Liver (tissue), 9 donors: ENCODE measurements around the gene RBM15. TPM values are rescaled to one million over a fixed set of nuclear protein-coding genes. Genes with fewer than 3 reads are reported as not detected.
A peak's percentile ranks its signal among the peaks of the same experiment; 100 is the strongest.

ENCODE experiments used
- DNase-seq: peaks from one replicate; pipeline ENCODE4 v3.0.0-alpha.2; 2017; ENCODE audit warnings: low spot score
- H3K27ac ChIP-seq, 2 donors: one replicate each; pipeline ENCODE4 v1.7.0; 2013; ENCODE audit warnings: inconsistent platforms in 2 of 2, low read length in 2 of 2, control low read depth in 1 of 2, low read depth in 1 of 2, mild to moderate bottlenecking in 1 of 2
- H3K27me3 ChIP-seq, 4 donors: one replicate each; pipeline versions ENCODE4 v1.6.1 to v1.7.0; 2013; ENCODE audit warnings: low read length in 3 of 4, inconsistent platforms in 1 of 4, mild to moderate bottlenecking in 1 of 4, moderate library complexity in 1 of 4; ENCODE audit not compliant: control insufficient read depth in 4 of 4, insufficient read depth in 4 of 4
- H3K36me3 ChIP-seq, 4 donors: one replicate each; pipeline versions ENCODE4 v1.6.1 to v1.7.0; 2013; ENCODE audit warnings: low read length in 3 of 4, mild to moderate bottlenecking in 3 of 4, low read depth in 1 of 4, moderate library complexity in 1 of 4; ENCODE audit not compliant: control insufficient read depth in 4 of 4, insufficient read depth in 3 of 4
- H3K4me1 ChIP-seq, 4 donors: one replicate each; pipeline versions ENCODE4 v1.6.1 to v1.7.0; 2013; ENCODE audit warnings: low read length in 3 of 4, mild to moderate bottlenecking in 3 of 4, moderate library complexity in 1 of 4; ENCODE audit not compliant: control insufficient read depth in 4 of 4, insufficient read depth in 4 of 4
- H3K4me3 ChIP-seq, 3 donors: one replicate each; pipeline versions ENCODE4 v1.6.1 to v1.7.0; 2013; ENCODE audit warnings: low read length in 3 of 3, control low read depth in 1 of 3, low read depth in 1 of 3, mild to moderate bottlenecking in 1 of 3
- H3K9ac ChIP-seq, 2 donors: one replicate each; pipeline ENCODE4 v1.7.0; 2013; ENCODE audit warnings: low read length in 2 of 2, mild to moderate bottlenecking in 2 of 2, moderate library complexity in 2 of 2, control low read depth in 1 of 2, low read depth in 1 of 2
- H3K9me3 ChIP-seq, 4 donors: one replicate each; pipeline versions ENCODE4 v1.6.1 to v1.7.0; 2013; ENCODE audit warnings: low read length in 3 of 4; ENCODE audit not compliant: control insufficient read depth in 4 of 4
- EGR1 ChIP-seq, 2 donors: IDR thresholded peaks; 2 replicates each; pipeline ENCODE4 v1.6.1; 2016 to 2018; ENCODE audit warnings: antibody characterized with exemption in 2 of 2, low read depth in 2 of 2
- FOXA1 ChIP-seq: IDR thresholded peaks from 2 replicates; pipeline ENCODE4 v1.6.1; 2016; ENCODE audit warnings: antibody characterized with exemption
- FOXA2 ChIP-seq: IDR thresholded peaks from 2 replicates; pipeline ENCODE4 v1.6.1; 2016; ENCODE audit warnings: antibody characterized with exemption
- GABPA ChIP-seq, 2 donors: IDR thresholded peaks in 1 of 2; conservative IDR thresholded peaks in 1 of 2; 2 replicates each; pipeline ENCODE4 v1.6.1; 2016; ENCODE audit warnings: antibody characterized with exemption in 2 of 2, mild to moderate bottlenecking in 1 of 2, moderate library complexity in 1 of 2
- HNF4A ChIP-seq, 2 donors: conservative IDR thresholded peaks; 2 replicates each; pipeline ENCODE4 v1.6.1; 2016; ENCODE audit warnings: antibody characterized with exemption in 2 of 2, mild to moderate bottlenecking in 2 of 2
- HNF4G ChIP-seq: IDR thresholded peaks from 2 replicates; pipeline ENCODE4 v1.6.1; 2016; ENCODE audit warnings: antibody characterized with exemption
- JUND ChIP-seq, 2 donors: IDR thresholded peaks; 2 replicates each; pipeline ENCODE4 v1.6.1; 2016; ENCODE audit warnings: antibody characterized with exemption in 2 of 2
- NR2F2 ChIP-seq: IDR thresholded peaks from 2 replicates; pipeline ENCODE4 v1.6.1; 2016; ENCODE audit warnings: antibody characterized with exemption
- RAD21 ChIP-seq, 2 donors: IDR thresholded peaks; 2 replicates each; pipeline ENCODE4 v1.6.1; 2016; ENCODE audit warnings: antibody characterized with exemption in 2 of 2, mild to moderate bottlenecking in 2 of 2
- RXRA ChIP-seq, 2 donors: IDR thresholded peaks; 2 replicates each; pipeline ENCODE4 v1.6.1; 2017 to 2018; ENCODE audit warnings: antibody characterized with exemption in 2 of 2, mild to moderate bottlenecking in 1 of 2
- SP1 ChIP-seq: IDR thresholded peaks from 2 replicates; pipeline ENCODE4 v1.6.1; 2018; ENCODE audit warnings: antibody characterized with exemption, mild to moderate bottlenecking
- YY1 ChIP-seq: IDR thresholded peaks from 2 replicates; pipeline ENCODE4 v1.6.1; 2016; ENCODE audit warnings: antibody characterized with exemption, mild to moderate bottlenecking
- WGBS: extraction: QIAGEN DNeasy Blood & Tissue Kit; methylation state at CpG from one replicate; pipeline ENCODE4 v1.1.7; 2013; 5-methylcytosine and 5-hydroxymethylcytosine counted together
- polyA plus RNA-seq, 2 donors: library from polyadenylated mRNA; stranded (reverse) in 1 of 2; unstranded in 1 of 2; fragments of 200-250 nt in 1 of 2; fragments of >200 nt in 1 of 2; fragmentation: Nextera tagmentation in 1 of 2; extraction: Ambion mirVana in 1 of 2; gene quantifications; one replicate each; pipeline versions ENCODE4 v1.2.1 to v1.2.3, GENCODE V29; 2013 to 2015
- total RNA-seq, 2 donors: library from RNA; depleted of rRNA; stranded (reverse); fragments of >200 nt; gene quantifications; one replicate each; pipeline ENCODE4 v1.2.3, GENCODE V29; 2014
- TF ChIP-seq, protein P1 (sequence below): IDR thresholded peaks from 2 replicates; pipeline ENCODE4 v1.6.1; 2016; ENCODE audit warnings: antibody characterized with exemption, mild to moderate bottlenecking
- TF ChIP-seq, protein P2 (sequence below): IDR thresholded peaks from 2 replicates; pipeline ENCODE4 v1.6.1; 2016; ENCODE audit warnings: antibody characterized with exemption
- TF ChIP-seq, protein P3 (sequence below): IDR thresholded peaks from 2 replicates; pipeline ENCODE4 v1.6.1; 2016; ENCODE audit warnings: antibody characterized with exemption
- TF ChIP-seq, protein P4 (sequence below): fragments of 150-350 bp; IDR thresholded peaks from 2 replicates; pipeline ENCODE4 v1.5.1; 2017; ENCODE audit warnings: improper control_type of control experiment, low read depth, low read length; ENCODE audit not compliant: missing input control
- TF ChIP-seq, protein P5 (sequence below): IDR thresholded peaks from 2 replicates; pipeline ENCODE4 v1.6.1; 2016; ENCODE audit warnings: antibody characterized with exemption
- donor health status: healthy.
- donor health status: healthy.
- donor health status: healthy.
- donor health status: healthy.
- donor health status: healthy.

The RBM15 gene
- total and polyA plus RNA-seq, 4 donors: 2.4 to 34.0 (median 15.0) TPM

DNA sequence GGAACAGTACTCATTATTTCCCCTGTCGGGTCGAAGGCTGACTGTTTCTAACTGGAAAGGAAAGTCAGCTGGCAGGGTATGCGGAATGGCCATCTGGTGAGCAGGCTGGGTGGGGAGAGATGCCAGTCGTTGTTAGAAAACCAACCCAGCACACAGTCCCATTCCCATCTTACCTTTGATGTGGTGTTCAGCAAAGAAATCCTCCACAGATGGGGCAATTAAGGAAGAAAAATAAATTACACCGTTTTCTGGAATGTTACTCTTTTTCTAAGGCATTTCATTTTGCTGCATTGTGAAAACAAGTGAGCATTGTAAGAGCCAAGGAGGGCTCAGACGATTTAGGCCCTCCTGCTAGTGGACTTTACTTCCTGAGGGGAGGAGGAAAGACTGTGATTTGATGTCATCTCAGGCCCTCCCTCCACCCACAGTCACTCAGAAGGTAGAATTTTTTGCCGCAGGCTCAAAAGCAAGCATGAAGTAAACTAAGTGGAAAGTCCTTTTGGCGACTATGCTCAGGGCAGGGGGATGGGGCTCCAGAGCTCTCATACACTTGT lies 51.6 kb downstream of the RBM15 start, which contains the start of gene SLC16A4:
Gene SLC16A4 (minus strand): TSS at position 335 of the 554 bp plus-strand sequence. CDS start 1,703 bp downstream, outside the sequence.
- no peaks in the 10 kb centered on the region for H3K9me3 ChIP-seq
- no peaks in the 10 kb centered on the region for H3K27me3 ChIP-seq
- H3K9ac ChIP-seq: peak within 1 kb of the TSS in 1 of 2 donors; percentile 42
- TF ChIP-seq GABPA (IDR thresholded peaks at IDR 0.05 in 1 of 2, conservative IDR thresholded peaks at IDR 0.05 in 1 of 2): no peak
- TF ChIP-seq, protein P1, sequence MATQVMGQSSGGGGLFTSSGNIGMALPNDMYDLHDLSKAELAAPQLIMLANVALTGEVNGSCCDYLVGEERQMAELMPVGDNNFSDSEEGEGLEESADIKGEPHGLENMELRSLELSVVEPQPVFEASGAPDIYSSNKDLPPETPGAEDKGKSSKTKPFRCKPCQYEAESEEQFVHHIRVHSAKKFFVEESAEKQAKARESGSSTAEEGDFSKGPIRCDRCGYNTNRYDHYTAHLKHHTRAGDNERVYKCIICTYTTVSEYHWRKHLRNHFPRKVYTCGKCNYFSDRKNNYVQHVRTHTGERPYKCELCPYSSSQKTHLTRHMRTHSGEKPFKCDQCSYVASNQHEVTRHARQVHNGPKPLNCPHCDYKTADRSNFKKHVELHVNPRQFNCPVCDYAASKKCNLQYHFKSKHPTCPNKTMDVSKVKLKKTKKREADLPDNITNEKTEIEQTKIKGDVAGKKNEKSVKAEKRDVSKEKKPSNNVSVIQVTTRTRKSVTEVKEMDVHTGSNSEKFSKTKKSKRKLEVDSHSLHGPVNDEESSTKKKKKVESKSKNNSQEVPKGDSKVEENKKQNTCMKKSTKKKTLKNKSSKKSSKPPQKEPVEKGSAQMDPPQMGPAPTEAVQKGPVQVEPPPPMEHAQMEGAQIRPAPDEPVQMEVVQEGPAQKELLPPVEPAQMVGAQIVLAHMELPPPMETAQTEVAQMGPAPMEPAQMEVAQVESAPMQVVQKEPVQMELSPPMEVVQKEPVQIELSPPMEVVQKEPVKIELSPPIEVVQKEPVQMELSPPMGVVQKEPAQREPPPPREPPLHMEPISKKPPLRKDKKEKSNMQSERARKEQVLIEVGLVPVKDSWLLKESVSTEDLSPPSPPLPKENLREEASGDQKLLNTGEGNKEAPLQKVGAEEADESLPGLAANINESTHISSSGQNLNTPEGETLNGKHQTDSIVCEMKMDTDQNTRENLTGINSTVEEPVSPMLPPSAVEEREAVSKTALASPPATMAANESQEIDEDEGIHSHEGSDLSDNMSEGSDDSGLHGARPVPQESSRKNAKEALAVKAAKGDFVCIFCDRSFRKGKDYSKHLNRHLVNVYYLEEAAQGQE: no peak
- peak; percentile 28 to 36 for TF ChIP-seq HNF4A (conservative IDR thresholded peaks at IDR 0.05)
- H3K27ac ChIP-seq: peak within 1 kb of the TSS in 1 of 2 donors; percentile 58
- no peak for DNase-seq
- H3K36me3 ChIP-seq: peaks cover 0 to 5% (median 0%) of the 10 kb centered on the region in 4 donors
- peak within 1 kb of the TSS in 1 of 3 donors; percentile 31 for H3K4me3 ChIP-seq
- H3K4me1 ChIP-seq: peaks cover 0 to 4% (median under 1%) of the 10 kb centered on the region in 4 donors
- 30% methylated on average over 8 of the region's 8 CpGs for WGBS

DNA sequence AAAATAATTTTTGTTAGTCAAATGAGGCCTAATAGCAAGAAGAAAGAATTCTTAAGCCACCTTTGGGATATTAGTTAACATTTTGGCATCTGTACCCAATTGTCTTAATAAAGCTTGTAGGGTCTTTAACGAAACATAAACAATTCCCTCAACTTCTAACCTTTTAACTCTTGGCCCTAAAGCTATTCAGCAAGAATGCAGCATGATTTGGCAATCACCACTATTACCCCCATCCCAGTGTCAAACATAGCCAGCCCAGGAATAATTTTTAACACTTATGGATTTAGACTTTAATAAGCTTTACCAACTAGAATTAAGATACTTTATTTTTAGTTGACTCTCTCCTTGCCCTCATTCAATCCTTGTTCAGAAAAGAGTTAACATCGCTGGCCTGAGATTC lies 54.1 kb downstream of the RBM15 start:
- H3K27ac ChIP-seq: no peak overlapping the region
- H3K9me3 ChIP-seq: no peaks in the 10 kb centered on the region
- no peak overlapping the region for H3K4me3 ChIP-seq

More for the DNA sequence above, 54.1 kb downstream of the RBM15 start:
- TF ChIP-seq, protein P2, sequence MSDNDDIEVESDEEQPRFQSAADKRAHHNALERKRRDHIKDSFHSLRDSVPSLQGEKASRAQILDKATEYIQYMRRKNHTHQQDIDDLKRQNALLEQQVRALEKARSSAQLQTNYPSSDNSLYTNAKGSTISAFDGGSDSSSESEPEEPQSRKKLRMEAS: no peak
- TF ChIP-seq SP1 (no peak), GABPA (IDR thresholded peaks at IDR 0.05 in 1 of 2, conservative IDR thresholded peaks at IDR 0.05 in 1 of 2) (no peak), HNF4A (conservative IDR thresholded peaks at IDR 0.05) (no peak), RAD21 (IDR thresholded peaks at IDR 0.05) (no peak), FOXA1 (no peak), HNF4G (no peak), JUND (IDR thresholded peaks at IDR 0.05) (no peak), EGR1 (IDR thresholded peaks at IDR 0.05; ENCODE audit: low read depth in 2 of 2) (no peak), YY1 (no peak), NR2F2 (no peak), FOXA2 (no peak), RXRA (IDR thresholded peaks at IDR 0.05) (no peak)
- TF ChIP-seq, protein P3, sequence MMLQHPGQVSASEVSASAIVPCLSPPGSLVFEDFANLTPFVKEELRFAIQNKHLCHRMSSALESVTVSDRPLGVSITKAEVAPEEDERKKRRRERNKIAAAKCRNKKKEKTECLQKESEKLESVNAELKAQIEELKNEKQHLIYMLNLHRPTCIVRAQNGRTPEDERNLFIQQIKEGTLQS: no peak
- TF ChIP-seq, protein P4, sequence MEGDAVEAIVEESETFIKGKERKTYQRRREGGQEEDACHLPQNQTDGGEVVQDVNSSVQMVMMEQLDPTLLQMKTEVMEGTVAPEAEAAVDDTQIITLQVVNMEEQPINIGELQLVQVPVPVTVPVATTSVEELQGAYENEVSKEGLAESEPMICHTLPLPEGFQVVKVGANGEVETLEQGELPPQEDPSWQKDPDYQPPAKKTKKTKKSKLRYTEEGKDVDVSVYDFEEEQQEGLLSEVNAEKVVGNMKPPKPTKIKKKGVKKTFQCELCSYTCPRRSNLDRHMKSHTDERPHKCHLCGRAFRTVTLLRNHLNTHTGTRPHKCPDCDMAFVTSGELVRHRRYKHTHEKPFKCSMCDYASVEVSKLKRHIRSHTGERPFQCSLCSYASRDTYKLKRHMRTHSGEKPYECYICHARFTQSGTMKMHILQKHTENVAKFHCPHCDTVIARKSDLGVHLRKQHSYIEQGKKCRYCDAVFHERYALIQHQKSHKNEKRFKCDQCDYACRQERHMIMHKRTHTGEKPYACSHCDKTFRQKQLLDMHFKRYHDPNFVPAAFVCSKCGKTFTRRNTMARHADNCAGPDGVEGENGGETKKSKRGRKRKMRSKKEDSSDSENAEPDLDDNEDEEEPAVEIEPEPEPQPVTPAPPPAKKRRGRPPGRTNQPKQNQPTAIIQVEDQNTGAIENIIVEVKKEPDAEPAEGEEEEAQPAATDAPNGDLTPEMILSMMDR: no peak
- TF ChIP-seq, protein P5, sequence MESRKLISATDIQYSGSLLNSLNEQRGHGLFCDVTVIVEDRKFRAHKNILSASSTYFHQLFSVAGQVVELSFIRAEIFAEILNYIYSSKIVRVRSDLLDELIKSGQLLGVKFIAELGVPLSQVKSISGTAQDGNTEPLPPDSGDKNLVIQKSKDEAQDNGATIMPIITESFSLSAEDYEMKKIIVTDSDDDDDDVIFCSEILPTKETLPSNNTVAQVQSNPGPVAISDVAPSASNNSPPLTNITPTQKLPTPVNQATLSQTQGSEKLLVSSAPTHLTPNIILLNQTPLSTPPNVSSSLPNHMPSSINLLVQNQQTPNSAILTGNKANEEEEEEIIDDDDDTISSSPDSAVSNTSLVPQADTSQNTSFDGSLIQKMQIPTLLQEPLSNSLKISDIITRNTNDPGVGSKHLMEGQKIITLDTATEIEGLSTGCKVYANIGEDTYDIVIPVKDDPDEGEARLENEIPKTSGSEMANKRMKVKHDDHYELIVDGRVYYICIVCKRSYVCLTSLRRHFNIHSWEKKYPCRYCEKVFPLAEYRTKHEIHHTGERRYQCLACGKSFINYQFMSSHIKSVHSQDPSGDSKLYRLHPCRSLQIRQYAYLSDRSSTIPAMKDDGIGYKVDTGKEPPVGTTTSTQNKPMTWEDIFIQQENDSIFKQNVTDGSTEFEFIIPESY: no peak
- DNase-seq: no peak
- WGBS: 80% methylated on average over 2 of the region's 2 CpGs
- H3K9ac ChIP-seq: no peak overlapping the region
- no peaks in the 10 kb centered on the region for H3K27me3 ChIP-seq
- peaks cover 0 to 4% (median under 1%) of the 10 kb centered on the region in 4 donors for H3K4me1 ChIP-seq
- peaks cover 2% of the 10 kb centered on the region in 4 donors for H3K36me3 ChIP-seq
